ENCODE measurements around the gene AOC2.
"Not testable (repeated sequence)": the region's sequence is repeated elsewhere in the genome, so short reads cannot be mapped to it uniquely, and the experiment has no call there.

The AOC2 gene

GRCh38 chr17:42832213-42832933 lies 12.0 kb upstream of the AOC2 start:
- DNase-seq: no peak

- DNase-seq: peak; percentile 86
Observed at GRCh38 chr17:42832934-42833766, 11.2 kb upstream of the AOC2 start, which contains the start of gene PSME3. Gene PSME3 (plus strand): TSS chr17:42833397. CDS start chr17:42833632, 235 bp downstream.

- DNase-seq: no peak
Observed at GRCh38 chr17:42833767-42834422, 10.5 kb upstream of the AOC2 start.

- no peak for DNase-seq
Observed at GRCh38 chr17:42835732-42836131, 8.6 kb upstream of the AOC2 start.

- no peak for DNase-seq
Observed at GRCh38 chr17:42841975-42842685, 2.2 kb upstream of the AOC2 start.

- DNase-seq: peak; percentile 58
Observed at GRCh38 chr17:42843358-42843934, 934 bp upstream of the AOC2 start.

- DNase-seq: no peak
Observed at GRCh38 chr17:42844761-42845555, 578 bp downstream of the AOC2 start.

- no peak for DNase-seq
Observed at GRCh38 chr17:42845556-42845917, 1.2 kb downstream of the AOC2 start.

GRCh38 chr17:42845918-42846593 lies 1.7 kb downstream of the AOC2 start:
- no peak for DNase-seq

GRCh38 chr17:42846594-42847280 lies 2.4 kb downstream of the AOC2 start:
- DNase-seq: peak; percentile 18

- DNase-seq: no peak
Observed at GRCh38 chr17:42848093-42848492, 3.7 kb downstream of the AOC2 start.

- no peak for DNase-seq
Observed at GRCh38 chr17:42849031-42849430, 4.7 kb downstream of the AOC2 start.

GRCh38 chr17:42849451-42850181 lies 5.2 kb downstream of the AOC2 start:
- DNase-seq: no peak

GRCh38 chr17:42850954-42851353 lies 6.6 kb downstream of the AOC2 start, which contains the start of gene AOC3:
Gene AOC3 (plus strand): TSS chr17:42851199. CDS start chr17:42851344, 145 bp downstream.
- no peak for DNase-seq

GRCh38 chr17:42851371-42852240 lies 7.2 kb downstream of the AOC2 start:
- not testable (repeated sequence) for DNase-seq

GRCh38 chr17:42852351-42852750 lies 8.0 kb downstream of the AOC2 start:
- DNase-seq: no peak

- no peak for DNase-seq
Observed at GRCh38 chr17:42853004-42853403, 8.6 kb downstream of the AOC2 start.

- no peak for DNase-seq
Observed at GRCh38 chr17:42853597-42853967, 9.2 kb downstream of the AOC2 start.
